IPS-18c (cell line): ENCODE data around the gene FAM72D.
A peak's percentile ranks its signal among the peaks of the same experiment; 100 is the strongest.
"Not testable (repeated sequence)": the region's sequence is repeated elsewhere in the genome, so short reads cannot be mapped to it uniquely, and the experiment has no call there.

Source experiments
- H3K4me3 ChIP-seq: 2 replicates; pipeline ENCODE4 v1.7.0; 2013; ENCODE audit warnings: low read depth, mild to moderate bottlenecking, low read length, moderate library complexity; ENCODE audit not compliant: insufficient read depth
- H3K9me3 ChIP-seq: one replicate; pipeline ENCODE4 v1.6.1; 2013; ENCODE audit warnings: mild to moderate bottlenecking, low read length, moderate library complexity; ENCODE audit not compliant: control insufficient read depth, insufficient read depth

FAM72D gene

DNA sequence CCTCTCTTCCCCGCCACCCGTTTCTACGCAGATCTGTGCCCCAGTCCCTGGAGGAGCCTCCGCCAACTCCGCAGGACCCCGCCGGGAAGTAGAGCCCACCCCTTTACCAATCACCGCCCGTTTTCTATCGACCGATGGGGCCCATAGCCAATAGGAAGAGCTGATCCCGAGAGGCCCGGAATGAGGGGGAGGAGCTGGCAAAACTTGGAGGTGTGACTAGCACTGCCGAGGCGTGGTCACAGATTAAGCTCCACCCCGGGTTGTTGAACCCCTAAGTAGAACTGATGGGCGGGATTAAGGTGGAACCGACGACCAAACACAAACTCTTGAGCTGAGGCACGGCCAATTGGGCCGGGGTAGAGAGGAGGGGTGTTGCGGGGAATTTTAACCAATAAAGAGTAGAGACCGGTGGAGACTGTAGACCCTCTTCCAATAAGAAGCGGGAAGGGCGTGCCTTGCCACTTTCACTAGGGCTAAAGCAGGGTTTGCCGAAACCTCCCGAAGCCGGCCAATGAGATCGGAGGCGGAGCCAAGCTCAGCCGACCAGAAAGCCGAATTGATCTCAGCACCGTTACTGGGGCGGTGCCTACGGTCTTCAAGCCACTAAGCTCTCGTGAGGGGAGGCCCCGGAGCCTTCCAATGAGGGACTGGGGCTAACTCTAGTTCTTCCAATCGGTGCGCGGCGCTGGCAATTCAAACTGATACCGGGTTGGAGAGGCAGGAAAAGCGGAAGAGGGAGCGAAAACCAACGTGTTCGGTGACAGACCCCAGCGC lies at the start of gene FAM72D, which contains the start of gene SRGAP2B:
FAM72D (plus strand) TSS at position 691 of the 774 bp plus-strand sequence. CDS start 874 bp downstream, outside the sequence.
SRGAP2B (minus strand) TSS at position 45 of the 774 bp plus-strand sequence. CDS start 2,427 bp downstream, outside the sequence.
- peak within 1 kb of the TSS; percentile 28; the same call in 1 of the 2 replicates for H3K4me3 ChIP-seq
- H3K9me3 ChIP-seq: not testable (repeated sequence)

DNA sequence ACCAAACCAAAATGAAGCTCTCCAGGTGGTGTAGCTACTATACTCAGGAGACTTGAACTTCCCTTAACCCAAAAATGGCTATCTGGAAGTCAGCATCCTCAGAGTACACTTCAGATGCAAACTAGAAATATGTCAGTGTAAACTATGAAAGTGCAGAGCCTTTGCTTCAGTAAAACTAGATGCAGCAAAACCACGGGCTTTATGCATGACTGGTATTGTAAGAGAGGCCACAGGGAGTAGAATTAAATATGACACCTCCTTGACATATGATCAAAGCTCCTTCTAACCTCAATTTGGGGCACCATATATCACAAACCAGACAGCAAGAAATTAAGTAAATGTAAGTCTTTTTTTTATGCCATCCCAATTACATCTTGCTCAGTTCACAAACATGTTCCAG lies 48.2 kb upstream of the FAM72D start:
- not testable (repeated sequence) for H3K9me3 ChIP-seq, H3K4me3 ChIP-seq

DNA sequence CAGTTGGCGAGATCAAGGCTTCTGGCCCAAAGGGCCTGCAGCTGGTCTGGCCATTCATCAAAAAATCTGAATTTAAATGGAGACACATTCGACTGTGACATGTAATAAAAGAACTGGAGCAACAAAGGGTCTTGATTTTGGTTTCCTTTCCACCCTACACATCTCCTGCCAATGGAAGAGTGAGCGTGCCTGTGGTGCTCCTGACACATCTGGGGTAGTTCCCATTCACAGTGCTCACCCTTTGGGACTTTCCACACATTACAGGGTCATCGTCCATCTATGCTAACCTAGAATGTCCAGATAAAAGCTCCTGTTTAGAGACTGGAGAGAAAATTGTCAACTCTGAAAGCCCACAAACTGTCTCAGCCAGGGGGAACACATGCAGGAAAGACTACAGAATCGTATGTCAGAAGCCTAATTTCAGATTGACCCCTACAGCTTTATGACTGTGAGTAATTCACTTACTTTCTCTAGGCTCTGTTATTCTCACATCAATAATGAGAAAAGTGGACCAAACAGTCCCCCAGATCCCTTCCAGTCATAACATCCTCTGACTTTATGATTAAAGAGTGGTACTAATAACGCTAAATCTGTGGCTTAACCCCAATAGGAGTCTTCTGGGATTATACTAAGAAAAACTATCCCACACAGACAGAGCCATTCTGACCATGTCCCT lies 47.5 kb upstream of the FAM72D start:
- H3K4me3 ChIP-seq, H3K9me3 ChIP-seq: not testable (repeated sequence)

DNA sequence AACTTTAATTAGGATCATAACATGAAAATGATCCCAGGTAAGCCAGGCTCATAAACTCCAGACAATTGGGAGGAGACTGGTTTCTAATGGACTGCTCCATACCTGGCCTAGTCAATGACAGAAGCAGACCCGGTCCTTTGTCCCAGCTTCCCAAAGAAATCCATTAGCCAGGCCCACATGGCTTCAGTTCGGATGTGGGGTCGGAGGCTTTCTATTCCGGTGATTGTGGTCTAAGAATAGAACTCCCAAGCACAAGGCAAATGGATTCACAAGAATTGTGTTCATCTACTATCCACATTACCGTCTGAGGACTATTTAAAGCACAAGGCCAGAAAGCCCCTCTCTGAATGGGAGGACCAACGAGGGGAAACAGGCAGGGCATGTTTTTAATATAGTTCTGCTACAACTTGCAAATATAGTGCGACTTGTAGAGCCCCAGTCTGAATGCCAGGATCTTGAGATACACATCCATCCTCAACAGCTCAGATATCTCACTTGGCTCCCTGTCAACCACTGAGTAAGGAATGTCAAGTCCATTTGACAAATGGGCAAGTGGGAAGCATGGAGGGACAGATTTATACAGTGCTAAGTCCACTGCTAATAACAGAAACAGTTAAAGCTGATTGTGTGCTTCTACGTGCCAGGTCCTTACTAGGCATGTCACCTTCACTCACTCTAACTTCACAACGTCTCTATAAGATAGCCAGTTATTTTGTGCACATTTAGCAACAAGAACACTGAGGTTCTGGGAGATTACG lies 43.6 kb upstream of the FAM72D start:
- not testable (repeated sequence) for H3K9me3 ChIP-seq, H3K4me3 ChIP-seq

DNA sequence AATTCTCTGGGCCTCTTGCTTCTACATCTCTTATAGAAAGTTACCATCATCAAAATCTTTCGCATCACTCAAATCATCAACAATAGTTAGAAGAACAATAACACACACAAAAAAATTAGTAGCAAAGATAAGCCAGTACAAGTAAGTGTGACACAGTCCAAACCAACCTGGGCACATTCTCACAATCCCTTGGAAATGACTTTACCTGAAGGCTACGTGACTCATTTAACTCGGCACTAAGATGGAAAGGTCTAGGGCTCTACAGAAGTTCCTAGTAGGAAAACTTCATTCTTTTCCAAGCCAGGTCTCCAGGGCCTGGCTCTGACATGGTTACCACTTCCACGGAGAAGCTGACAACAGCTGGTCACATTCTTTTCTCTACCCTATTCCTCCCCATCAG lies 42.3 kb upstream of the FAM72D start:
- H3K4me3 ChIP-seq, H3K9me3 ChIP-seq: not testable (repeated sequence)

DNA sequence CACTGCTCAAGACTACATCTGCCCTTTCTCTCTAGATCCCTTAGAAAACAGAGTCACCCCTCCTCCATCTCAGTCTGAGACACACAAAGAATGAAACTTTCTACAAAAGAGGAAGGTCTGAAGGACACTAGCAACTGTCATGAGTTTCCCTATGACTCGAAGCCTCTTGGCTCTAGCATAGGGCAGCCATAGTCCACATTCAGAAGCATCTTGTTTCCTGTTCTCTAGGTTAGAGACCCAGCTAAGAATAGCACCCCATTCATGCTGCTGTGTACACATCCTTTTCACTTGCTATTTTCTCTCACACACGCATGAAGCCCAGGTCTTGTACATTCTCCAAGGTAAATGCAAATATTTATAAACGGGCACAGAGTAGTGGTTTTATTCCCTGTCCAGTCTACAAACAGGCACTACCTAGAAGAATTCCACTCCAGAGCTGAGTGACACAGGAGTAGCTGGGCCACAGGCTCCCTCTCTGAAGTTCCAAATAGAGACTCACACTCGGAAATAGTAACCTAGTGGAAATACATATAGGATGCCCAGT lies 40.5 kb upstream of the FAM72D start:
- H3K4me3 ChIP-seq, H3K9me3 ChIP-seq: not testable (repeated sequence)

DNA sequence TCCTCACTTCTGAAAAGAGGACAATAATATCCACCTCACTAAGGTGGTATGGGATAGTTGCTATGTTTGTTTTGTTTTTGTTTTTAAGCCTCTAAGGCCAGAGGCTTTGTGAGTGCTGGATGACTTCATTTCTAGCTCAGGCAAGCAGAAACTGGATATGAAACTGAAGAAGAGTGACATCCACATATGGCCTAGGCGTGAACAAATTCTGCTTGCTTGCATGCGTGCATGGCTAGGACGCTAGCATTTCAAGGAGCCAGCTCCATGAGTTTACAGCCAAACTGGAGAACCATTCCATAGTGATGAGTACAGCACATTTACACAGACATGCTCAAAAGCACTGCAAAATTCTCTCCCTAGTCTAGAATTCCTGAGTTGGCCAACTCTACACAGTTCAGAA lies 37.6 kb upstream of the FAM72D start:
- not testable (repeated sequence) for H3K9me3 ChIP-seq

DNA sequence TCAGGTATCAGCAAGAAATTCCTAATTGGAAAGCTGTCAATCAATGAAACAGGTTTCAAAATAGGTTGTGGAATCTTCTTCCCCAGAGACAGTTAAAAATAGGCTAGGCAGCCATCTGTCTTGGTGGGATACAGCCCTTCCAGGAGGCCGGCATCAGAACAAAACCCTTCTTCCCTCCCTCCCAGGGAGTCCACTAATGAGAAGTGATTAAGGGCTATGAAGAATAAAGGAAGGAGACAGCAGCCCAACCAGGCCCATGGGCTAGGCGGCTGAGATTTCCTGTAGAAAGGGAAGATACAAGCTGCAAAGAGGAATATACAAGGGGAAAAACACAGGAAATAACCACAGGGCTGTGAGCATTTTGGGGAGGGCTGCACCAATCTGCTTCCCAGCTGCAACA lies 32.5 kb upstream of the FAM72D start:
- H3K9me3 ChIP-seq, H3K4me3 ChIP-seq: not testable (repeated sequence)

More for the DNA sequence above, 37.6 kb upstream of the FAM72D start:
- not testable (repeated sequence) for H3K4me3 ChIP-seq

DNA sequence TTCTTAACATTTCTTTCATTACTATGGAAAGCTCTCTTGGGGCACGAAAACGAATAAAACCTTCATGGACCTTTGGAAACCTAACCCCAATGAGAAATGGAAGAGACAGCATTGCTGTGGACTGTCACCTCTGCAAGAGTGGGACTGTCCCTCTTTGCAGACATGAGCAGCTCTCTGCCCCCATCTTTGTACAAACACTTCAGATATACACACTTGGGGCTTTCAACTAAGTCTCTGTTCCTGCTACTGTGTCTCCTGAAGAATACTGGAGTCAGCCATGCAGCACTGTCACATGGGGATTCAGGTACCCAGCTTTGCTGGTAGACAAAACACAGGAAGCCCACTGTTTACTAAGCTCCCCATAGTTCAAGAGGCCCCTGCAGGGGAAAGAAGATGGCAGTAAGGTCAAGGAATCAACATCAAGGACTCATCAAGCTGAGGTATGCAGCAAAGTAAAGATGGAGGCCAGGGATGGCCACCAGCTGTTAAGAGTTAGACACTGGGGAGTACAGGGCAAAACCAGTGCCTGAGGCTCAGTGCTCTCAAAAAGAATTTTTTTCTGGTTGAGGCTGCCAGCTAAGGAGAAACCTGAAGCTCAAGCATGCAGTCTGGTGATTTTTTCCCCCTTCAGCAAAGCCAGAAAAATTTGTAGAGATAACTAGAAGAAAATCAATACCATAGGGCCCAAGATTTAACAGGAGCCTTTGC lies 31.7 kb upstream of the FAM72D start:
- not testable (repeated sequence) for H3K9me3 ChIP-seq, H3K4me3 ChIP-seq

DNA sequence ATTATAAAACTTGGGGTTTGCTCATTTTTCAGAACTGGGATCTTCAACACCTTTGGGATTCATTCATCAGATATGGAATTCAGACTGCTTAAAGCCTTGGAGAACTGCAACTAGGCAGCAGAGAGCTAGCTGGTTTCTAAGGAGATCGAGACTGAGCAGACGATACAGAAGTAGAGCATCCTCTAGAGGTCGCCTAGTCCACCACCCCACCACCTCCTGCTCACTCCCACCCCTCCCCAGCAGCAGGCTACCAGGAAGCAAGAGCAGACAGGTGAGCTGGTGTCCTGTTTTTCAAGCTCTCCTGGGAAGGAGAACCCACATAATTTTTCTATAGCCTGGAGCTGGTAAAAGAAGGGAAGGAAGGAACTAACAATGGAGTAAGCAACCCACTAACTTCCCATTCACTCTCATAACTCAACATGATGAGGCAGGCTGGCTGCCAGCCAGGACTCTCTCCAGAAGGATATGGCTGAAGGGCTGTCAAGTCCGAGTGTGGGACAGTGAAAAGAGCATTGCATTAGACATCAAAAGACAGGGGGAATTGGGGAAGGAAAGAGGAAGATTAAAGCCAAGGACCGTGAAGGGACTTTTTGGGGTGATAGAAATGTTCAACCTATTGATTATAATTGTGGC lies 30.5 kb upstream of the FAM72D start:
- H3K4me3 ChIP-seq, H3K9me3 ChIP-seq: not testable (repeated sequence)

DNA sequence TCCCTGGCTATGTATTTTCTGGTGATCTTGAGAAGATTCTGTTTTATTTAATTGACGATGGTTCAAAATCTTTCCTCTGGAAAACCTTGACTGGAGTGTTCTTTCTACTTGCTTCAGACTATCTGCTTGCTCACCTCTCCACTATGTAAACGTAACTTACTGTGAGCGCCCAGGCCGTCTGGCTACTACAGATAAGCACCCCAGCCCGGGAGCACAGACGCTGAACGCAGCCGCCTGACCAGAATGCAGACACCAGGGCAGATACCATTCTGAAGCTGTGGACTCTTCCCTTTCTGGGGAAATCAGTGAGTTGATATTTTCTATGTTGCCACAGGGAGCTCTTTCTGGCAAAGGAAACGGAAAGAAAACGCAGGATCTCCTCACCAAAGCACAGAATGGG lies 29.3 kb upstream of the FAM72D start:
- H3K4me3 ChIP-seq, H3K9me3 ChIP-seq: not testable (repeated sequence)

DNA sequence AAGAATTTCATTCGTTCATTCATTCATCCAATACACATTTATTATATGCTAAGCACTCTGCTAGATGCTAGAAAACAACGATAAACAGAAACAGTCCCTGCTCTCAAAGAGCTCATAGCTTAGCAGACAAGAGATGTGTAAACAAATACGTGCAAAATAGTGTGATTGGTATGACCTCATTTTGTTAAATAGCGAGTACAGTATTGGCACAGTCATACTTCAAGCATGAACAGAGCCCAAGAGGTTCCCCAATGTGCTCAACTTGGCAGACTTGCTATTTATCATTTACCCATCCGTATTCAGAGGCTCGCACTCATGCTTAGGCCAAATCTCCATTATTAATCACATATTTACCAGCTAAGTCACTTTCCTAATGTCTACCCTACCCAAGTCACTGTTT lies 24.2 kb upstream of the FAM72D start:
- not testable (repeated sequence) for H3K9me3 ChIP-seq, H3K4me3 ChIP-seq

DNA sequence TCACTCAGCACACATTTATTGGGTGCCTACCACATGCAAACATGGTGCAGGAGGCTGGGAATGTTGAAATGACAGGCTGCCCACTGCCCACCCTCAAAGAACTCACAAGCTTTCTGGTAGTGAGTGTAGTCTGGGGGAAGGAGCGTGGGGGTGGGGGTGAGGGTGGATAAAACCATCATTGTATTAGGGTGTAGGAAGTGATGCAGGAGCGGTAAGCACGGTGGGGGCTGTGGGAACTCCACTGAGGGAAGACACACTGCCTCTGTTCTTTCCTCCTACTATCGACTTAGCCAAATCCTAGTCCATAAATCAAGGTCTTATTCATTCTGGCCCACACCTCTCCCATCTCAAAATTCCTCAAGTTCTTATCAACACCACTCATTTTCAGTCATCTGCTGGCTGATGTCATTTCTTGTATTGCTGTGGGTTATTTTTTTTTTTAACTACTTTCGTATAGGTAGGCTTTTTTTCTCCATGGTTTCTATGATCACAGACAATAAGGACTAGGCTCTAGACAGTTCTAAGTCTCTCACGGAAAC lies 21.7 kb upstream of the FAM72D start:
- not testable (repeated sequence) for H3K9me3 ChIP-seq, H3K4me3 ChIP-seq

DNA sequence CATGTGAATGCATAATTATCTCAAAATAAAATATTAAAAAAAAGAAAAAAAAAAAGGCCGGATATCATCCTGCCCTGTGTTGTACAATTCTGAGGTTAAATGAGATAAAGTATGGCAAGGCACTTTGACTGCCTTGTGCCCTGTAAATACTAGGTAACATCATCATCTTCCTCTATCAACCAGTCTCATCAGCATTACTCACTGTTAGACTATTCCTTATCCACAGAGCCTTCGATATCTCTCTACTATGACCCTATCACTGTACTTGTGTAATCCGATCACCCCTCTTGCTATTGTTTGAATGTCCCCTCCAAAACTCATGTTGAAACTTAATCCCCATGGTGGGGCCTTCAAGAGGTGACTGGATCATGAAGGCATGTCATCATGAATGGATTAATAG lies 18.9 kb upstream of the FAM72D start:
- H3K4me3 ChIP-seq, H3K9me3 ChIP-seq: not testable (repeated sequence)

DNA sequence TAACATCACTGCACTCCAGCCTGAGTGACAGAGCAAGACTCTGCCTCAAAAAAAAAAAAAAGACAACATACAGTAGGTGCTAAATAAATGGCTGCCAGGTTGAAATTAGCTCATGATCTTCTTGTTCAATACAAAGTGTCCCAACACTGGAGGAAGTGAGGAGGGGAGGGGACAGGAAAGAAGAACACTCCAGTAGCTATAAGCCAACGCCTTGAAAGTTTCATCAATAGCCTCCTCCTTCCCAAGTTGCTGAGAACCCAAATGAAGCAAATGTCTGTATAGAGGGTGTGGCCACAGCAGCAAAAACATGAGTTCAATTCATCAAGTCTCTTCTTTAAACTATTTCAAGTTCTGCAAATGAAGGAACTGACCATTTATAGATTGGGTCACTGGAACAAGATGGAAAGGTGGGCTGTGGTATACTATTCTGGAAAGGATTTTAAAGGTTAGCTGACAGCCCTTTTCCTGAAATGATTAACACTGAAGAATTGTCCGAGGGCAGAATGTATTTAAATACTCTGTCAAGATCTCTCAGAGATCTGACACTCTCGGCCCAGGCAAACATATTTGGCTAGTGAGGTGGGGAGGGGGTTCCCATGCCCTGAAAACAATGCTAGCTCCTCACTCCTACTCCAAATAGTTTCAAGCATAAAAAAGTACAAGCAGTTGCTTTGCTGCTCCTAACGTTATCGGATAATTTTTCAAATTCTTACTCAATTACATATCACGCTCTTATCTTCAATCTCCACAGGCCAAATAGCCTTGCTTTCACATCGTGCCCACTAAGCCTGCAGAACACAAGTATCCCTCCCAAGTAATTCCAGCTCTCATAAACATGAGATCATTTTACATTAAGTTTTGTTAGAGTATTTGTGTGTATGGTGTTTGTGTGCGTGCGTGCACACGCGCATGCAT lies 17.6 kb upstream of the FAM72D start:
- not testable (repeated sequence) for H3K9me3 ChIP-seq, H3K4me3 ChIP-seq
